SK-N-SH (cell line): Measurements from ENCODE around the gene ENTPD6. TPM values are rescaled to one million over a fixed set of nuclear protein-coding genes. Genes with fewer than 3 reads are reported as not detected.

Source experiments
- CTCF ChIA-PET: fragments of 300-600, 350-600 bp; formaldehyde crosslinking; extraction: SDS; loops from one replicate; lab custom pipeline; 2021; lab: Yijun Ruan, JAX
- POLR2A ChIA-PET: fragments of 350-600 bp; sonication (Branson Sonifier 250); formaldehyde crosslinking; extraction: SDS; loops from one replicate; lab custom pipeline; 2020; ENCODE audit warnings: antibody characterized with exemption, inconsistent platforms; lab: Yijun Ruan, JAX
- DNase-seq: peaks from one replicate; pipeline ENCODE4 v3.0.0; 2012
- H2AFZ ChIP-seq: fragments of 200-600 bp; sonication (generic); 2 replicates; pipeline ENCODE4 v1.8.1; 2016; ENCODE audit warnings: antibody characterized with exemption, mild to moderate bottlenecking, low read depth
- H3F3A ChIP-seq: fragments of 200-600 bp; sonication (generic); replicated peaks from 2 replicates; pipeline ENCODE3; 2016; ENCODE audit warnings: antibody characterized with exemption, mild to moderate bottlenecking; ENCODE audit not compliant: insufficient read depth
- H3K27ac ChIP-seq, 2 experiments: fragments of 200-500 bp in 1 of 2; fragments of 200-600 bp in 1 of 2; sonication (Bioruptor generic) in 1 of 2; sonication (generic), shearing (Covaris generic) in 1 of 2; 2 replicates each; pipeline versions ENCODE4 v1.5.1 to v1.6.1; 2014 to 2016; ENCODE audit warnings: low read depth in 2 of 2, inconsistent platforms in 1 of 2, low read length in 1 of 2, mild to moderate bottlenecking in 1 of 2, mixed read lengths in 1 of 2
- H3K27me3 ChIP-seq: fragments of 200-600 bp; sonication (generic), shearing (Covaris generic); 2 replicates; pipeline ENCODE4 v1.6.1; 2016; ENCODE audit warnings: mixed run types; ENCODE audit not compliant: insufficient read depth
- H3K36me3 ChIP-seq, 2 experiments: fragments of 200-500 bp in 1 of 2; fragments of 200-600 bp in 1 of 2; sonication (Bioruptor generic) in 1 of 2; sonication (generic) in 1 of 2; replicated peaks in 1 of 2; 2 replicates each; pipeline versions ENCODE3 to v1.5.1; 2014 to 2016; ENCODE audit warnings: low read length in 1 of 2, mild to moderate bottlenecking in 1 of 2; ENCODE audit not compliant: insufficient read depth in 2 of 2, control insufficient read depth in 1 of 2
- H3K4me1 ChIP-seq, 2 experiments: fragments of 200-500 bp in 1 of 2; fragments of 200-600 bp in 1 of 2; sonication (Bioruptor generic) in 1 of 2; sonication (generic), shearing (Covaris generic) in 1 of 2; 2 replicates each; pipeline versions ENCODE4 v1.5.1 to v1.6.1; 2014 to 2016; ENCODE audit warnings: low read depth in 1 of 2, low read length in 1 of 2, mixed run types in 1 of 2; ENCODE audit not compliant: insufficient read depth in 2 of 2, control insufficient read depth in 1 of 2
- H3K4me2 ChIP-seq: fragments of 200-600 bp; sonication (generic), shearing (Covaris generic); 2 replicates; pipeline ENCODE4 v1.6.1; 2017; ENCODE audit warnings: mixed run types
- H3K4me3 ChIP-seq, 2 experiments: fragments of 200-500 bp in 1 of 2; fragments of 200-600 bp in 1 of 2; sonication (Bioruptor generic) in 1 of 2; sonication (generic), shearing (Covaris generic) in 1 of 2; 2 replicates each; pipeline versions ENCODE4 v1.5.1 to v1.8.1; 2014 to 2016; ENCODE audit warnings: low read depth in 2 of 2, inconsistent platforms in 1 of 2, low read length in 1 of 2, mild to moderate bottlenecking in 1 of 2, mixed read lengths in 1 of 2, moderate library complexity in 1 of 2
- H3K79me2 ChIP-seq: fragments of 200-600 bp; sonication (generic); 2 replicates; pipeline ENCODE4 v1.8.1; 2017; ENCODE audit warnings: mild to moderate bottlenecking; ENCODE audit not compliant: insufficient read depth
- H3K9ac ChIP-seq: fragments of 200-600 bp; sonication (generic); 2 replicates; pipeline ENCODE4 v1.6.1; 2017; ENCODE audit warnings: mixed run types
- H3K9me2 ChIP-seq: fragments of 200-600 bp; sonication (generic); 2 replicates; pipeline ENCODE4 v1.6.1; 2017; ENCODE audit warnings: mixed run types
- H3K9me3 ChIP-seq: fragments of 200-600 bp; sonication (generic); 2 replicates; pipeline ENCODE4 v1.6.1; 2017; ENCODE audit warnings: mixed run types, mild to moderate bottlenecking, moderate library complexity
- H4K20me1 ChIP-seq: fragments of 200-600 bp; sonication (generic); 2 replicates; pipeline ENCODE4 v1.6.1; 2017; ENCODE audit warnings: mild to moderate bottlenecking, mixed run types; ENCODE audit not compliant: insufficient read depth
- CHD2 ChIP-seq: fragments of 150-350 bp; IDR thresholded peaks from 2 replicates; pipeline ENCODE4 v1.6.1; 2018; ENCODE audit warnings: low read length; ENCODE audit not compliant: partially characterized antibody
- EP300 ChIP-seq, 2 experiments: IDR thresholded peaks; 2 replicates each; pipeline versions ENCODE4 v1.4.0 to v1.6.1; 2012; ENCODE audit warnings: borderline replicate concordance in 1 of 2, low read depth in 1 of 2, low read length in 1 of 2
- FOSL2 ChIP-seq: IDR thresholded peaks from 2 replicates; pipeline ENCODE4 v1.4.0; 2012; ENCODE audit warnings: low read depth, mild to moderate bottlenecking, moderate library complexity, borderline replicate concordance
- MEF2A ChIP-seq: IDR thresholded peaks from 2 replicates; pipeline ENCODE4 v1.4.0; 2012; ENCODE audit warnings: low read depth, borderline replicate concordance
- NFIC ChIP-seq: IDR thresholded peaks from 2 replicates; pipeline ENCODE4 v1.4.0; 2012; ENCODE audit warnings: borderline replicate concordance
- RAD21 ChIP-seq: IDR thresholded peaks from 2 replicates; pipeline ENCODE4 v1.6.1; 2012; ENCODE audit warnings: mild to moderate bottlenecking, low read length
- RXRA ChIP-seq: IDR thresholded peaks from 2 replicates; pipeline ENCODE4 v1.4.0; 2012; ENCODE audit warnings: low read depth, mild to moderate bottlenecking, borderline replicate concordance
- SMC3 ChIP-seq: IDR thresholded peaks from 2 replicates; pipeline ENCODE4 v1.6.1; 2012; ENCODE audit warnings: low read depth, low read length, improper control_type of control experiment
- TAF1 ChIP-seq: IDR thresholded peaks from 2 replicates; pipeline ENCODE4 v1.6.1; 2012; ENCODE audit warnings: low read depth, mild to moderate bottlenecking, low read length, moderate library complexity, borderline replicate concordance
- WGBS: methylation state at CpG from one replicate; pipeline ENCODE4 v1.1.6; 2017; ENCODE audit warnings: low lambda C conversion rate; 5-methylcytosine and 5-hydroxymethylcytosine counted together
- polyA plus RNA-seq, 3 experiments: library from polyadenylated mRNA; depleted of rRNA; stranded (reverse); fragments of >200 nt; gene quantifications; 2 replicates each; pipeline ENCODE4 v1.2.3, GENCODE V29; 2012
- TF ChIP-seq, protein P1 (sequence below): IDR thresholded peaks from 2 replicates; pipeline ENCODE4; 2012
- TF ChIP-seq, protein P2 (sequence below): fragments of 150-350 bp; IDR thresholded peaks from 2 replicates; pipeline ENCODE4 v1.6.1; 2017; ENCODE audit warnings: antibody characterized with exemption, low read length, low read depth, borderline replicate concordance

ENTPD6 gene
- polyA plus RNA-seq, 1 of the 3 experiments (the other 2 are of a cell fraction): 76.1 TPM

GRCh38 chr20:25257130-25257529, 61.6 kb downstream of the ENTPD6 start:
- Histone ChIP-seq H3K27ac (no peak overlapping the region), H3K4me1 (peaks cover 0 to 40% of the 10 kb centered on the region in 2 experiments; a peak in 2 of 4 replicates), H3F3A (no peaks in the 10 kb centered on the region), H3K27me3 (no peaks in the 10 kb centered on the region), H3K36me3 (peaks cover 15 to 33% of the 10 kb centered on the region in 2 experiments), H3K4me3 (no peak overlapping the region), H3K79me2 (peaks cover 87% of the 10 kb centered on the region), H3K9me2 (no peaks in the 10 kb centered on the region), H3K4me2 (no peak overlapping the region), H3K9ac (no peak overlapping the region), H2AFZ (no peak overlapping the region), H3K9me3 (no peaks in the 10 kb centered on the region), H4K20me1 (peaks cover 70% of the 10 kb centered on the region)
- 92% methylated on average over 5 of the region's 5 CpGs for WGBS
- no peak for DNase-seq
- CTCF ChIA-PET: interaction anchor here (1.5 to 2.2 kb wide), 2 partner anchors 9 to 37 kb away, joined by 4 to 10 read pairs; partner anchors contain the start of gene PYGB
- POLR2A ChIA-PET: no interaction called here
- TF ChIP-seq CHD2: no peak

GRCh38 chr20:25257756-25258475, 62.4 kb downstream of the ENTPD6 start:
- Histone ChIP-seq H3K27me3 (no peaks in the 10 kb centered on the region), H3K4me1 (peaks cover 0 to 32% of the 10 kb centered on the region in 2 experiments; a peak in 2 of 4 replicates), H3K27ac (no peak overlapping the region; a peak in 1 of 4 replicates), H3F3A (no peaks in the 10 kb centered on the region), H3K9me2 (no peaks in the 10 kb centered on the region), H3K4me3 (no peak overlapping the region), H4K20me1 (peaks cover 62% of the 10 kb centered on the region), H2AFZ (no peak overlapping the region), H3K4me2 (no peak overlapping the region), H3K36me3 (peaks cover 15 to 36% of the 10 kb centered on the region in 2 experiments), H3K79me2 (peaks cover 79% of the 10 kb centered on the region), H3K9me3 (no peaks in the 10 kb centered on the region), H3K9ac (no peak overlapping the region)
- CTCF ChIA-PET: interaction anchor here (0.6 to 2.2 kb wide), 3 partner anchors 10 to 62 kb away, joined by 3 to 10 read pairs (median 4); partner anchors contain the start of gene PYGB
- WGBS: 97% methylated on average over 10 of the region's 10 CpGs
- TF ChIP-seq NFIC (no peak), RAD21 (no peak), CHD2 (no peak), RXRA (no peak), FOSL2 (no peak), MEF2A (no peak), EP300 (IDR thresholded peaks at IDR 0.05; ENCODE audit: borderline replicate concordance in 1 of 2, low read depth in 1 of 2, low read length in 1 of 2) (no peak), SMC3 (no peak), TAF1 (no peak)
- TF ChIP-seq, protein P1, sequence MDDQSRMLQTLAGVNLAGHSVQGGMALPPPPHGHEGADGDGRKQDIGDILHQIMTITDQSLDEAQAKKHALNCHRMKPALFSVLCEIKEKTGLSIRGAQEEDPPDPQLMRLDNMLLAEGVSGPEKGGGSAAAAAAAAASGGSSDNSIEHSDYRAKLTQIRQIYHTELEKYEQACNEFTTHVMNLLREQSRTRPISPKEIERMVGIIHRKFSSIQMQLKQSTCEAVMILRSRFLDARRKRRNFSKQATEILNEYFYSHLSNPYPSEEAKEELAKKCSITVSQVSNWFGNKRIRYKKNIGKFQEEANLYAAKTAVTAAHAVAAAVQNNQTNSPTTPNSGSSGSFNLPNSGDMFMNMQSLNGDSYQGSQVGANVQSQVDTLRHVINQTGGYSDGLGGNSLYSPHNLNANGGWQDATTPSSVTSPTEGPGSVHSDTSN: no peak
- TF ChIP-seq, protein P2, sequence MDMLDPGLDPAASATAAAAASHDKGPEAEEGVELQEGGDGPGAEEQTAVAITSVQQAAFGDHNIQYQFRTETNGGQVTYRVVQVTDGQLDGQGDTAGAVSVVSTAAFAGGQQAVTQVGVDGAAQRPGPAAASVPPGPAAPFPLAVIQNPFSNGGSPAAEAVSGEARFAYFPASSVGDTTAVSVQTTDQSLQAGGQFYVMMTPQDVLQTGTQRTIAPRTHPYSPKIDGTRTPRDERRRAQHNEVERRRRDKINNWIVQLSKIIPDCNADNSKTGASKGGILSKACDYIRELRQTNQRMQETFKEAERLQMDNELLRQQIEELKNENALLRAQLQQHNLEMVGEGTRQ: no peak
- no peak for DNase-seq
- POLR2A ChIA-PET: no interaction called here
